Colonic mucosa (tissue), 4 donors: Measurements from ENCODE around the gene FRAT2. TPM values are rescaled to one million over a fixed set of nuclear protein-coding genes. Genes with fewer than 3 reads are reported as not detected.

Experiments
- DNase-seq: peaks from one replicate; pipeline ENCODE4 v3.0.0-alpha.2; 2020
- H3K27ac ChIP-seq: fragments of 200-600 bp; one replicate; pipeline ENCODE4 v1.8.0; 2021
- H3K27me3 ChIP-seq: fragments of 200-600 bp; one replicate; pipeline ENCODE4 v1.8.0; 2021
- H3K36me3 ChIP-seq: fragments of 200-600 bp; one replicate; pipeline ENCODE4 v1.8.0; 2021
- H3K4me1 ChIP-seq: fragments of 200-600 bp; one replicate; pipeline ENCODE4 v1.8.0; 2021; ENCODE audit warnings: mild to moderate bottlenecking
- H3K4me3 ChIP-seq: fragments of 200-600 bp; one replicate; pipeline ENCODE4 v1.8.0; 2021
- H3K9ac ChIP-seq, 2 donors: one replicate each; pipeline ENCODE4 v1.7.0; 2013; ENCODE audit warnings: control low read depth in 2 of 2, low read depth in 2 of 2, low read length in 2 of 2
- H3K9me3 ChIP-seq: fragments of 200-600 bp; one replicate; pipeline ENCODE4 v1.8.0; 2021
- CTCF ChIP-seq: fragments of 200-600 bp; IDR thresholded peaks from one replicate; pipeline ENCODE4 v1.8.0; 2022; ENCODE audit warnings: antibody characterized with exemption, mild to moderate bottlenecking
- intact Hi-C: fragments of 100-400 bp; cut with DNase I; formaldehyde crosslinking; loops from one replicate; pipeline ENCODE4 v1.14.1; 2022
- total RNA-seq, 2 donors: library from RNA; stranded (reverse); fragmentation: NEBNext Ultra II Directional in 1 of 2; extraction: Animal tissue kit (Norgen Biotek cat#: 25700) in 1 of 2; gene quantifications; one replicate each; pipeline ENCODE4 v1.2.1, GENCODE V29; 2021
- donor health status: healthy.
- donor health status: DM: no; HTN: no; CAD: no.
- donor health status: DM: no; HTN: no; CAD: no.

Gene FRAT2
- total RNA-seq, 2 donors from 2014 or later = 34.3 to 53.1 TPM

DNA sequence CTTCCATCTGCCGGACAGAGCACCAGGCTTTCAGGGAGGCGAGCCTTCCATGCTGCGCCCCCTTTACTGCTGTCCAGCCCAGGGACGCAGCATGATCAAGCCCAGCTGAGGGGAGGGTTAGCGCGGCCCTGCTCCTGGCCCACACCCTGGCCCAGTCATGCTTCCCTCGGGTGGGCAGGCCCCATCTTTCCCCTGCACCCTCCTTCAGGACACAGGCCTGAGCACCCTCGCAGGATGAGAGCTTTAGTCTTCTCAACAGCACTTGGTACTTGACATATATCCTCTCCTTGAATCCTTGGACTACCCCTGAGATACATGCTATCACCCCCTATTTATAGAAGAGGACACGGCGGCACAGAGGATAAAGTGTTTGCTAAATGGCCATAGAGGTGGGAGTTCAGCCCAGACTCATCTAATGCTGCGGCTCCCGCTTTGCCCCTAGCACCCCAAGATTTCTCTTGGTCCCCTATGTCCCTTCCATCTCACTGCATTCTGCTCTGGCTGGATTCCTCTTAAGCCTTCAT lies 32.7 kb upstream of the FRAT2 start:
- no peaks in the 10 kb centered on the region for H3K27me3 ChIP-seq
- H3K9me3 ChIP-seq = no peaks in the 10 kb centered on the region
- no peak for DNase-seq
- H3K27ac ChIP-seq = no peak overlapping the region
- no peaks in the 10 kb centered on the region for H3K4me1 ChIP-seq
- H3K9ac ChIP-seq = no peak overlapping the region
- TF ChIP-seq CTCF = no peak
- H3K36me3 ChIP-seq = peaks cover 6% of the 10 kb centered on the region
- intact Hi-C loops = no loop called here
- no peak overlapping the region for H3K4me3 ChIP-seq

DNA sequence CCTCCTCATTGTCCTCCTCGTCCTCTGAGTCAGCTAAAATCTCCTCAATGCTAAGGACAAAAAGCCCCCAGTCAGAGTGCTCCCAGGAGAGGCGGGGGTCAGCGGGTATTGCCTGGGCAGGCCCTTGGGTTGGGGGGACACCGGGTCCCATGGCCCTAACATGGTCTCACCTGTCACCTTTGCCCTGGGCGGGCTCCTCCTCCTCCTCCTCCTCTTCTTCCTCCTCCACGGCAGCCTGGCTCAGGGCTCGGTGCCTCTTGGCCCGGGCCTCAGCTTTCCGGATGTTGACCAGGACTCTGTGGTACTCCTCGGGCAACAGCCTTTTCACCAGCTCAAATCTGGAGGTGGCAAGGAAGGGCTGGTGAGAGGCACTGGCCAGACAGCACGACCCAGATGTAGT lies 32.0 kb upstream of the FRAT2 start:
- intact Hi-C loops = no loop called here
- no peak for DNase-seq
- TF ChIP-seq CTCF = no peak
- Histone ChIP-seq H3K27ac (peak overlapping the region; percentile 47), H3K4me3 (no peak overlapping the region), H3K9ac (no peak overlapping the region), H3K27me3 (no peaks in the 10 kb centered on the region), H3K4me1 (no peaks in the 10 kb centered on the region), H3K36me3 (peaks cover 6% of the 10 kb centered on the region), H3K9me3 (no peaks in the 10 kb centered on the region)

GRCh38 chr10:97365761-97366351 lies 31.3 kb upstream of the FRAT2 start:
- intact Hi-C loops = no loop called here
- Histone ChIP-seq H3K27me3 (no peaks in the 10 kb centered on the region), H3K36me3 (peaks cover 6% of the 10 kb centered on the region), H3K9me3 (no peaks in the 10 kb centered on the region), H3K27ac (peak overlapping the region; percentile 47), H3K9ac (no peak overlapping the region), H3K4me1 (no peaks in the 10 kb centered on the region), H3K4me3 (no peak overlapping the region)
- TF ChIP-seq CTCF = no peak
- no peak for DNase-seq

DNA sequence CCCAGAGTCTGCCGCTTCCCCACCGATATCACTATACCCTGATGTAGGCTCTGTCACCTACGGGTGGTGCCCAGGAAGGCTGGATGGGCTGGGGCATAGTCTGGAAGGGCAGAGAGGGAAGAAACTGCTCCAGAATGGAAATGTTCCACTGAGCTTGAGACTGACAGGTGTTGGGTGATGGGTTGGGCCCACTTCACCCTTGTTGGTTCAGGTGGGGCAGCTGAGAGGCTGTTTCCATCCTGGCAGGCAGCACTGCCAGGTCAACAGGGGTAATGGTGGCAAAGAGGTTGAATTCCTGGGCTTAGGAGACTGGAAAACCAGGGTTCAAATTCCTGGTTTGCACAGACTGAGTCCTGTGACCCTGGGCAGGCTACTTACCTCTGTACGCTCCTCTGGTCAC lies 28.5 kb upstream of the FRAT2 start:
- intact Hi-C loops = no loop called here
- no peak for DNase-seq
- H3K4me3 ChIP-seq = no peak overlapping the region
- H3K9me3 ChIP-seq = no peaks in the 10 kb centered on the region
- H3K36me3 ChIP-seq = peaks cover 6% of the 10 kb centered on the region
- H3K27ac ChIP-seq = no peak overlapping the region
- H3K4me1 ChIP-seq = no peaks in the 10 kb centered on the region
- TF ChIP-seq CTCF = no peak
- no peaks in the 10 kb centered on the region for H3K27me3 ChIP-seq
- no peak overlapping the region for H3K9ac ChIP-seq

GRCh38 chr10:97362310-97363033 lies 27.9 kb upstream of the FRAT2 start:
- H3K36me3 ChIP-seq = peaks cover 6% of the 10 kb centered on the region

More at GRCh38 chr10:97362310-97363033, 27.9 kb upstream of the FRAT2 start:
- TF ChIP-seq CTCF = no peak
- Histone ChIP-seq H3K4me3 (no peak overlapping the region), H3K27ac (no peak overlapping the region), H3K9ac (no peak overlapping the region), H3K27me3 (no peaks in the 10 kb centered on the region), H3K4me1 (no peaks in the 10 kb centered on the region), H3K9me3 (no peaks in the 10 kb centered on the region)
- DNase-seq = no peak
- intact Hi-C loops = no loop called here
